Stimulated activated CD4-positive, alpha-beta T cell treated with anti-CD3 and anti-CD28 coated beads, TNF-alpha, amount 100 ng/mL, for 24 hours (primary cell): ENCODE data around the gene ACTR2.
A peak's percentile ranks its signal among the peaks of the same experiment; 100 is the strongest.
"Not testable (repeated sequence)": the region's sequence is repeated elsewhere in the genome, so short reads cannot be mapped to it uniquely, and the experiment has no call there.

ENCODE experiments used
- DNase-seq, 3 experiments: peaks; one replicate each; pipeline ENCODE4 v3.0.0-alpha.2; 2020; ENCODE audit warnings: low read depth in 3 of 3

The ACTR2 gene

DNA sequence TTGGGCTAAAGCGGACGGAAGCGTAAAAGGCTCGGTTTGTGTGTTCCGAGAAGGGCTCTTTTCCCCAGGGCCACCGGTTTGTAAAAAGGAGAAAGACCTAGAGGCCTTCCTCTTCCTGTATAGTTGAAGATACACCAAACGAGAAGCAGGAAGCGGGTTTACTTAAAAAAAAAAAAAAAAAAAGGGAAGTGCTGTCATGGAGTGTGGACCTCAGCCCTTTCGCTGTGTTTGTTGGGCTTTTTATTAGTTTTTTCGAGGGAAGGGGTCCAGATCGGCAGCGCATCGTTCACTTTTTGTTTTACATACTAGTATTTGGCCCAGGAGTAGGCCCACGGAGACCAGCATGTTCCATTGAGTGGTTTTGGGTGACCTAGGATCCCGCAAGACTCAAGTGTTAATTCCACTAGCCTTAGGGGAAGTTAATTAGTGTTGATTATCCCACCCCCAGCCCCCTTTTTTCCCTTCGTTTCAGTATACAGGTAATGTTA, 676 bp downstream of the ACTR2 start:
- peak in 2 of 3 experiments; percentile 14 to 18 for DNase-seq

DNA sequence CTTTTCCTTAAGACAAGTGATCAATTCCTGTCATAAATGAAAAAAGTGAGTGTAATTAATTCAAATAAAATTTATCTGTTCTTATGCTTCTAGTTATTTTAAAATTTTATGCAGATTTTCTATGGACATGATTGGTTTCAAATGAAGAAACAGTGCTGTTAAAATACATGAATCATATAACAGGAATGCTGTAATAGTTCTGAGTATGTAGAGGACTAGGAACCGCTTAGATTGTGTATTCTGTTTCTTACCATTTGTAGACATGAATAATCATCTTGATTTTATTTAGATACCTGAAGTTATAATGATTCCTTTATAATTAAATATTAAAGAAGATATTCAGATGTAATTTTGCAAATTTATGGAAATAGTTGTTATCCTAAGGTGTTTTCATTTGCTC, 3.5 kb downstream of the ACTR2 start:
- no peak for DNase-seq

DNA sequence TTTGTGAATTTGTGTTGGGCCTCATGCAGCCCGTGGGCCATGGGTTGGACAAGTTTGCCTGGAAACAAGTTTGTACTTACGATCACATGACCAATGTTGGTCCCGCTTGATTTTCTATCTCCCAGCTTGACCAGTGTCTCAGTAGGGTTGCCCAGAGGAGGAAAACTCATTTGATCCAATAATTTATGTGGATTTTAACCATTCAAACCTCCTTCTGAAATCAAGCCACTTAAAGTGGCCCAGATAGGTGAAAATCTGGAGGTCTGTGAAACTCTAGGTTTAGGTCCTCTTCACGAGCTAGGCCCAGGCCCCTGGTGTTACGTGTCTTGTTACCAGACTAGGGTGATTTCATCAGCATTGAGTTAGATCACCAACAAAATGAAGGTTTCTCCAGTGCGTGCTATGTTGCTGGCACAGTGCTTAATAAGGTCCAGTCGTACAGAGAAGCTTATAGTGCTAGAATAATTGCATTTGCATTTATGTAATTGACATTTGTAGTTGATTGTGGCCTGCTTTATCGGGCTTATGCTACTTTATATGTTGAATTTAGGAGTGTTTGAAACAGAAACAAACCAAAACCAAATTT, 4.4 kb downstream of the ACTR2 start:
- peak in 1 of 3 experiments; percentile 0 for DNase-seq

DNA sequence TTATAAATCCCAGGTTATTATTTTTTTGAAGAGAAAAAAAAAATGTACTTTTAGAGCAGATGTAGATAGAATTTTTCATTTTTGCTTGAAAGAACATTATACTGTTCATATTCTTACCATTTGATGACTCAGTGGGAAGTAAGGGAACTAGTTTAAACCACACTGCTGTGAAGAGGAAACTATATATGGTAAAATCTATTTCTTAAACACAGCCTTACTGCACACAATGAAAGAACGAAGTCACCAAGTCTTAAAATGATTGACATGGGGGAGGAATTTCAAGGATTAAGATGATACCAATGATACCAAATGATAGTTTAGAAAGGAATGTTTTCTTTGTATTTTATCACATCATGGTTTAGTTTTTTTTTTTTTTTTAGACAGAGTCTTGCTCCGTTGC, 5.0 kb downstream of the ACTR2 start:
- no peak for DNase-seq

DNA sequence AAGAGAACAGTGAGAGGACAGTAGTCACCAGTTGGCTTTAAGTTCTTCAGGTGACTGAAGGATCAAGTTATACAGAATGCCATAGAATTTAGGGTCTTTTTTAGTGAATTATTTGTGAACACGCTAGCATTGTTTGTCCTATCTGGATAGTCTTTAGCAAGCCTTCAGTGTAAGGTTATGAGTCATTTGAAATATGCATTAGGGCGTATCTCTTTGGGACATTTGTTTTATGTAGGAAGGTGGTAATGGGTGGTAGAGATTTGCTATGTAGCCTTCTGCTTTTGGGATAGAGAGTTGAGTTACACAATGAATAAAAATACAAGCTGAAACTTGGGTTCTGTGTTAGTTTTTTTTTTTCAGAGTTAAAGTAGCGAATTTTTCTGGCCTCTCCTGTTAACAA, 13.0 kb downstream of the ACTR2 start:
- DNase-seq = no peak

DNA sequence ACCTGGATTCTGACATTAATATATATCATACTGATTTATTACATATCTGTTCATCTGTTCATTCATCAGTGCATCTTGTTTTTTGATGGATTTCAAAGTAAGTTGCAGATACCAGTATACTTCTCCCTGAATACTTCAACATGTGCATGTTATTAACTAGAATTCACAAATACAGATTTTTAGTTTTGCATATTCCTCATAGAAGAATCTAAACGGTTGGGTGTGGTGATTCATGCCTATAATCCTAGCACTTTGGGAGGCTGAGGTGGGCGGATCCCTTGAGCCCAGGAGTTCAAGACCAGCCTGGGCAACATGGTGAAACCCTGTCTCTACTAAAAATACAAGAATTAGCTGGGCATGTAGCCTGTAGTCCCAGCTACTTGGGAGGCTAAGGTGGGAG, 16.8 kb downstream of the ACTR2 start:
- DNase-seq = not testable (repeated sequence)

DNA sequence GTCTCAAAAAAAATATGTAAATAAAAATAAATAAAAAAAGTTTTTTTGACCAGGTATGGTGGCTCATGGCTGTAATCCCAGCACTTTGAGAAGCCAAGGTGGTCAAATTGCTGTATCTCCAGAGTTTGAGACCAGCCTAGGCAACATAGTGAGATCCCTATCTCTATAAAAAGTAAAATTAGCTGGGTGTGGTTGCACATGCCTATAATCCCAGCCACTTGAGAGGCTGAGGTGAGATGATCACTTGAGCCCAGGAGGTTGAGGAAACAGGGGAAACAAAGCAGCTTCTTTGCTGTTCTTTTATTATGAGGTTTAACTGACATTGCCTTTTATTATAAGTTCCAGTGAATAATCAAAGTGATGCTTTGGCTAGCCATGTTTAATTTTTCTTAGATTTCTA, 25.0 kb downstream of the ACTR2 start:
- no peak for DNase-seq

DNA sequence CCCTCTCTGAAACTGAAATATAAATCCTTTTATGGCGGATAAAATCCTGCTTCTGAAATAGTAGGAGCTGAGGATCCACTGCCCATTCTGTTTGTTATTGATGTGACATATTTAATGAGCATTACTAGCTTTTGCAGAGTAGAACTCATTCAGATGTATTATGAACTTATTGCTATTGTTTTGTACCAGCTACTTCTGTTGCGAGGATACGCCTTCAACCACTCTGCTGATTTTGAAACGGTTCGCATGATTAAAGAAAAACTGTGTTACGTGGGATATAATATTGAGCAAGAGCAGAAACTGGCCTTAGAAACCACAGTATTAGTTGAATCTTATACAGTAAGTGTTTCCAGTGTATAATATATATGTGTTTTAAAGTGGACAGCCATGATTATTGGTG, 27.7 kb downstream of the ACTR2 start:
- no peak for DNase-seq

DNA sequence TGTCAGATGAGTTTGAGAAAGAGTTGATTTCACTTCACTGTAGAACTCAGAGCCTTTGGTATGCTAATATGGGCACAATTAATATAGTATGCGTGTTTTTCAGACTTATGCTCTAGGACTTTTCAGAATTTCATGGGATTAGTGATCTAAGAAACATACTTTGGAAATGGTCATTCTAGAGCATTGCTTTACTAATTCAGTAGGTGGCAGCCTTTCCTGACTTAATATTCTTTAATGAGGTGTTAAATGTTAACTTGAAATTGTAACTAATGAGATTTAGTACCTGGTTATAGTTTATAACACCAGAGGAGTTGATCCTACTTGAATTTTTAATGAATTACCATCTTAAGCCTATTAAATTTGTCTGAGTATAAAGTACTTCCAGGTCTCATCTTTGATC, 28.4 kb downstream of the ACTR2 start:
- DNase-seq = no peak

DNA sequence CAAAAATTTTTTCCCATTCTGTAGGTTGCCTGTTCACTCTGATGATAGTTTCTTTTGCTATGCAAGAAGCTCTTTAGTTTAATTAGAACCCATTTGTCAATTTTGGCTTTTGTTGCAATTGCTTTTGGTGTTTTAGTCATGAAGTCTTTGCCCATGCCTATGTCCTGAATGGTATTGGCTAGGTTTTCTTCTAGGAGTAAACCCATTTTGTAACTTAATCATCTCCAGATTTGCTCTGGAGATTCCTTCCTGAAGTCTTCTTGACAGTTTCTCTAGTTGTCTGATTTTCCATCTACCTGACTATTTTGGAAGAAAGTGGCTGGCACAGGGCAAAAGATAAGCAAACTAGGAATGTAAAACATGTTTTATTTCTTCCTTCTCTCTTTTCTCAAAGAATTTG, 30.2 kb downstream of the ACTR2 start:
- not testable (repeated sequence) for DNase-seq

DNA sequence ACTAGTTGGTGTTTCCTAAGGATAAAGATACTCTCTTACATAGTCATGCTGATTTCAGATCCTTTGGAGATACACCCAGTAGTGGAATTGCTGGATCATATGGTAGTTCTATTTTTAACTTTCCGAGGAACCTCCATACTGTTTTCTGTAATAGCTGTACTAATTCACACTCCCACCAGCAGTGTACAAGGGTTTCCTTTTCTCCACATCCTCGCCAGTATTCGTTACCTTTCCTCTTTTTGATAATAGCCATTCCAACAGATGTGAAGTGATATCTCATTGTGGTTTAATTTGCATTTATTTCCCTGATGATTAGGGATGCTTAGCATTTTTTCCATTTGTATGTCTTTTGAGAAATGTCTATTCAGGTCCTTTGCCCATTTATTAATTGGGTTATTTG, 34.0 kb downstream of the ACTR2 start:
- no peak for DNase-seq

DNA sequence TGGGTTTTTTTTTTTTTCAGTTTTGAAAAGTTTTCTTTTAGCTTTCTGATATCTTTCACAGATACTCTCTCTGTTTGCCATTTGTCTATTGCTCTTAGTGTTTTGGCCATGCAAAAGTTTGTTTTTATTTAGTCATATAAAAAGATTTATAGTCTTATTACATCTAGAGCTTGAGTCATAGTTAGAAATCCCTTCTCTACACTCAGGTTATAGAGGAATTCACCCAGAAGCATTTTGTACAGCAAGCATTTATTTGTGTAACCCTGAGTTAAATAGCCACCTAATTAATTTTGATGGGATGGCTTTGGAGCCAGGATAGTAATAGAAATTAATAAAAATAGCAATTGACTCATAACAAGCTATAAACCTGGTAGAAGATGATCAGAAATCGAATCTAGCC, 35.6 kb downstream of the ACTR2 start:
- DNase-seq = no peak

DNA sequence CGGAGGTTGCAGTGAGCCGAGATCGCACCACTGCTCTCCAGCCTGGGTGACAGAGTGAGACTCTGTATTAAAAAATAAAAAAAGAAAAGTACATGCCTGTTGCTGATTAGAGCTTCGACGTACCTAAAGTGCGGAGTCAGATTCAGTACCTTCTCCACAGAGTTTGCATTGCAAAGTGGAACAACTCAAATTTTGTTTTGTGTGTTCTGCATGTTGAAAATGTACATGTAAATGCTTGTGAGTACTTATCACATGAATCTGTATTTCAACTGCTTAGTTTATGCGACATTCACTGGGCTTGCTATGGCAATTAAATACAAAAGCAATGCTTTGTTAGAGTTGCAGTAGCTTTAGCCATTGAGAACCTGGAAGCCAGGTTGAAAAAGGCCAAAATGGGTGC, 36.4 kb downstream of the ACTR2 start:
- no peak for DNase-seq

DNA sequence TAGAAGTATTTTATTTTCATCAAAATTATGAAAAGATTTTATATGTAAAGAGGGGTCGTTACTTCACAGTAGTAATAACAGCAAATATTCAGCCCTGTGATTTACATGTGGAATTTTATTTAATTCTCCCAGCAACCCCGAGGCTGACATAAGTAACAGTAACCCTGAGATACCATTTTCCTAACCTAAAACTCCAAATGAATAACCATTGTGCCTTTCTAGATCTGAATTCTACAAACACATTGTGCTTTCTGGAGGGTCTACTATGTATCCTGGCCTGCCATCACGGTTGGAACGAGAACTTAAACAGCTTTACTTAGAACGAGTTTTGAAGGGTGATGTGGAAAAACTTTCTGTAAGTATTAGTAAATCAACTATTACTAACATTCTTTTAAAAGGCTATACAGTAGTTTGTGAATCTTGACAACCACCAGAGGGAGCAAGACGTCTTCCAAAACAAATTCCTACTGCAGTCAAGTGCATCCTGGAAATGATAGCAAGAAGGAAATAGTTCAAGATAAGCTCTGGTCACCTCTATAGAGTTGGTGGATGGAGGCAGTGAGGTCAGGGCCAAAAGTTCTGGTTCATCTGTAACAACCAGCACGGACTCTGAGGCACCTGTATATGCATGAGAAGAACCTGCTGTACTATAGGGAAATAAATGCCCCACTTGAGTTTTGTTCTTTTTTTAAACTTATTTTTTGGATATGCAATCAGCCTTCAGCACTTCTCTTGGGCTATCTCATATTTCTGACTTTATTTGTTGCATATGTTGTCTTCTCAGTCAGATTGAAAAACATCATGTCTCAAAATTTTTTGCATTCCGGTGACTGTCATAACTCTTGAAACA, 37.4 kb downstream of the ACTR2 start:
- DNase-seq = no peak

DNA sequence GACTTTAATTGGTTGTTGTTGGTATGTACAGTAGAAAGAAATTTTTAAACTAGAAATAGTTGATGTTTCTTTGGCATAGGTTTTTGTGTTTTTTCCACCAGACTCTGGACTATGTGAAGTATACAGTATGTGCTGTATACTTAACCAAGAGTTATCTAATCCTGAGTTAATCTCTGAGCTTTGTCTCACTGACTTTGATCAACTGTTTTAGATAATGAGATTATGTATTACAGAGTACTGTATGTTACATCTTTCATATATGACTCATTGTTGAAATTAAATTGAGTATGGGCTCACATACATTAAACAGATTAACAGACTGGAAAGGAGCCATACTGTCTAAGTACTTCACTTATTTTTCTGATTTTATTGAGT, 38.0 kb downstream of the ACTR2 start:
- DNase-seq = no peak

DNA sequence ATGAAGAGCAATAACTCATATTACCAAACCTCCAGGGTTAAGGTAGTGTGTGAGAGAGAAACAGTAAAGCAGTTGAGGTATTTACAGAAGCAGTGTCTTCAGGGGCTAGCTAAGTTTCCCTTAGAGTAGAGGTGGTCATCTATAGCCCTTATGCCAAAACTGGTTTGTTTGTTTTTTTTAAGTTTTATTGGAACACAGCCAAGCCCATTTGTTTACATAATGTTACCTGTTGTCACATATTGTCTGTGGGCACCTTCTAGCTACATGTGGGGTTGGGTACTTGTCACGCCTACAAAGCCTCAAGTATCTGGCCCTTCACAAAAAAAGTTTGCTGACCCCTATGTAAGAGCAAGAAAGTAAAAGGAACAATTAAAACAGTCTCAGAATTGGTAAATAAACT, 39.4 kb downstream of the ACTR2 start:
- DNase-seq = no peak

DNA sequence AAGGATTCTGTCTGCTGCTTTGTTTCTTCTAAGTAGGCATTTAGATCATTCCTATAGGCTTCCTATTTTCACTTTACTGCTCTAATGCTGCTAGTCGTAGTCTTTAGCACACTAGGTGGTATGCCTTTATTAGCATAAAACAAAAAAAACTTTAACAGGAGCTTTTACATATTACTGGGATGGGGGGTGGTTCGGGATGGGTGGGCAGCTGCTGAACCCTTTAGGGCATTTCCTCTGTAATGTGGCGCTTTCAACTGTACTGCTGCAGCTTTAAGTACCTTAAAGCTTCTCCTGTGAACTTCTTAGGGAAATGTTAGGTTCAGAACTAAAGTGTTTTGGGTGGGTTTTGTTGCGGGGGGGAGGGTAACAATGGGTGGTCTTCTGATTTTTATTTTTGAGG, 41.3 kb downstream of the ACTR2 start:
- no peak for DNase-seq

DNA sequence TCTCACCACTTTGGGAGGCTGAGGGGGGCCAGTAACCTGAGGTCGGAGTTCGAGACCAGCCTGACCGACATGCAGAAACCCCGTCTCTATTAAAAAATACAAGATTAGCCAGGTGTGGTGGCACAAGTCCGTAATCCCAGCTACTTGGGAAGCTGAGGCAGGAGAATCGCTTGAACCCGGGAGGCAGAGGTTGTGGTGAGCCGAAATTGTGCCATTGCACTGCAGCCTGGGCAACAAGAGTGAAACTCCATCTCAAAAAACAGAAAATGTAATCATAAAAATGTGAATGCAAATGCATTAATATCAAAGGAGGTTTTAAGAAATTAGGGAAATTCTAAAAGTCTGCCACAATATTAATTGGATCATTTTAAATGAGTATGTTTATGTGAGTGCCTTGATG, 45.7 kb downstream of the ACTR2 start:
- DNase-seq = no peak

DNA sequence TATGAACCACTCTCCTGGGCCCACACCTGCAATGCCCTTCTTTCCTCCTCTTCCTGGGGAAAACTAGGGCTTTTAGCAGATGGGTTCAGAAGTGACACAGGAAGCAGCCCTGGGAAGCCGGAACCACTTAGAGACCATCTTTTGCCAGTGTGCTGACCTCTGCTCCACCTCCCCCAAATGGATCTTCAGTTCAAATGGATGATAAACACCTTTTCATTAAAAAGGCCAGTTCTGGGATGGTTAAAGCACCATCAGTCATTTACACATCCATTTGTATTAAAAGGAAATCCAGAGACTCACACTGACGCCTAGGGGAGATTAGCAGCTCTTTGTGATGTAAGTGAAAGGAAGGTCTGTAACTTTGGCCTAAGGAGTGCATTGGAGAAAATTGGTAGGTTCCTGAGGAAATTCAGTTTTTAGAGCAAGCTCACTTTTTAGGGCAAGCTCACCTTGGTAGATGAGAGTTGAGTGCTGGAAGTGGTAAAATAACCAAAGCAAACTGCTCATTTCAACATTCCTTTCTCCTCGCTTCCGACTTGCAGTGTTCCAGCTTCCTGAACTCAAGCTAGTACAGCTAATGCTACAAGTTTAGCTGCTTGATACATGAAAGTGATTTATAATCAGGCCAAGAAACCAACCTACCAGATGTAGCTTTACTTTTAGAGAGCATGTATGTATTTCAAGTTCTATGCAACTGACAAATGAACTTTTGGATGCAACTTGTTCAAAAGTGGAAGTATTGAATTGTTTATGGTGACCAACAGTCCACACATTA, 47.7 kb downstream of the ACTR2 start:
- no peak for DNase-seq

DNA sequence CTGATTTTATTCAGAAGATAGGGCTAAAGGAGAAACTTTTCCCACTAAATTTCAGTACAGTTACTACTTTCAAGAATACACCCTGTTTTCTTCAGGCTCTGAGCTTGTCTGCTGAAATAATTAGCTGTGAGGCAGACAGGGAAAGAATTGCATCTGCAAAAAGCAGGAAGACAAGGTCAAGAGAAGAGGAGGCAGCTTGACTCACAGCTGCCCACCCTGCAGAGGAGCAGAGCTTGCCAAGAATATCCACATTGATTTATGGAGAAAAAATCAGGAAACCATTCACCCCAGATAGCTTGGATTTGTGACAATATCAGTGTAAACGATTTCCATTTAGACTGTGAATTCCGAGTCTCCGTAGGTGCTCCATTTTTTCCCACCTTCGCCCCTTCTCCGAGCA, 49.0 kb downstream of the ACTR2 start:
- DNase-seq = no peak

DNA sequence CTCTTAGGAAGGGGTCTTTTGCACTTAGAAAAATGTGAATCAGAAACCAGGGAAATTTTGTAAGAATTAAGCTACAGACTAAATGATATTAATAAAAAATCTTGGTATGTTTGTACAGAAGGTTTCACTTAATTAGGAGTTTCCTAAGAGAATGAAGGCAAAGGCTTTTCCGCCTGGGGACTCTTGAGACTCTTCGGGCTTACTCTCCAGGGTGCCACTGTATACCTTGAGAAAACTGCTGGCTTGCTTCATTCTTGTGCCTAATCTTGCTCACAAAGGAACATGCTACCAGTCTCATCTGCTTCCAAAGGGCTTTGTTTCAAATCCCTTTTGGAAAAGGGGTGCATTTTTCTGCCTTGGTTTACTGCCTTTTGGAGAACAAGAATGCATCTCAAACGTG, 49.5 kb downstream of the ACTR2 start:
- no peak for DNase-seq

DNA sequence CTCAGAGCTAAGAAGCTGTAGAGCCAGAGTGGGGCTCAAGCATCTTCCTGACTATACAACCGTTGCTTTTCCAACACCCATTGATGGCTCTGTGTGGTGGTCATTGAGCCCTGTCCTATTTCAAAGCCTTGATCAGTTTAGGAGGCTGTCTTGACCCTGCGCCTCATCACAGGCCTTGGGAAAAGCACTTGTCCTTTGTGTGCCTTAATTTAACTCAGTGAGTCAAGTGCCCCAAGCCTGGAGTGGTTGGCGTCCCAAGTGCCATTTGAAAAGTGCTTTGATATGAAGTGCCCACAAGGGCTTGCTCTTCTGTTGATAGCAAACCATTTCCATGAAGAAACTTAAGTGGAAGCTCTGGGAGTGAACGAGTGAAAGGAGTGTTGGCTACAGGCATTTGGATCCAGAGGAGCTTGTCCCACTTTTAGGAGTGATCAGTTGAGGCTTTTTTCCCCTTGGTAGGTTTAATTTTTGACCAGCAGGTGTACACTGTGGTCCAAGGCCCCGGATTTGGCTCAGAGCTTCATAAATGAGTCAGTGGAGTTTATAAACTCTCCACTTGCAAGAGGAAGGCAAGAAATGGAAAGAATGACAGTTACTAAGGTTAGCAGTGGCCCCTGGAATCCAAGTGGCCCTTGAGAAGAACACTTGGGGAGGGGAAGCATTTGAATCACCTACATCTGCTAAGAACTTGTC, 50.3 kb downstream of the ACTR2 start:
- no peak for DNase-seq
